Measurements from ENCODE around the gene KLHL18.
"Not testable (repeated sequence)": the region's sequence is repeated elsewhere in the genome, so short reads cannot be mapped to it uniquely, and the experiment has no call there.

KLHL18 gene

DNA sequence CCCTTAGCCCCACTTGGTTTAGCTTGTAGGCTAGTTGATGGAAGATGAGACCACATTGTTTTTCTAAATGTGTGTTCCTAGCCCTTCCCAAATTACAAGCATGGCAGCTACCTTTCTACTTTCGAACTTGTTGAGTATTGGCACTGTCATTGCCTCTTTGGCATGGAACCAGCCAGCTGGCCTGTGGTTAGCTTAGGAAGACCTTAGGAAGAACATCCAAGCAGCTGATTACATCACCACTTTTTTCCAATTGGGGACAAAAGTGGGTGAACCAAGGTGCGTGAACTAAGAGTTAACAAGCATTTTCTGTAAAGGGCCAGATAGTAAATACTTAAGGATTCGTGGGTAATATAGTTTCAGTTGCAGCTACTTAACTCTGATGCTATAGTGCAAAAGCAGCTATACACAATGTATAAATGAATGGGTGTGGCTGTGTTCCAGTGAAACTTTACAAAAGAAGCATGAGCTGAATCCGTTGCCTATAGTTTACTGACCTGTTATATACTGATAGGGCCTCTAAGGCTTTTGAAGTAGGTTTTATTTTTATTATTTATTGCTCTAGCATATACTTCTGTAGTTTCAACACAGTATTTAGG lies 8.5 kb downstream of the KLHL18 start:
- Mint-ChIP-seq H3K36me3 (ENCODE audit: low read depth) (peaks cover 20% of the 10 kb centered on the region), H3K4me1 (ENCODE audit: low read depth) (peaks cover 4% of the 10 kb centered on the region), H3K27ac (no peak overlapping the region), H3K27me3 (ENCODE audit: low read depth) (no peaks in the 10 kb centered on the region), H3K4me3 (no peak overlapping the region), H3K9me3 (no peaks in the 10 kb centered on the region)
- DNase-seq (ENCODE audit: low spot score), result no peak

GRCh38 chr3:47291754-47292420 lies 9.1 kb downstream of the KLHL18 start:
- H3K9me3 Mint-ChIP-seq; H3K27me3 Mint-ChIP-seq (ENCODE audit: low read depth); H3K4me1 Mint-ChIP-seq (ENCODE audit: low read depth); H3K27ac Mint-ChIP-seq; DNase-seq (ENCODE audit: low spot score); H3K4me3 Mint-ChIP-seq: not testable (repeated sequence)
- H3K36me3 Mint-ChIP-seq (ENCODE audit: low read depth), result peaks cover 19% of the 10 kb centered on the region

DNA sequence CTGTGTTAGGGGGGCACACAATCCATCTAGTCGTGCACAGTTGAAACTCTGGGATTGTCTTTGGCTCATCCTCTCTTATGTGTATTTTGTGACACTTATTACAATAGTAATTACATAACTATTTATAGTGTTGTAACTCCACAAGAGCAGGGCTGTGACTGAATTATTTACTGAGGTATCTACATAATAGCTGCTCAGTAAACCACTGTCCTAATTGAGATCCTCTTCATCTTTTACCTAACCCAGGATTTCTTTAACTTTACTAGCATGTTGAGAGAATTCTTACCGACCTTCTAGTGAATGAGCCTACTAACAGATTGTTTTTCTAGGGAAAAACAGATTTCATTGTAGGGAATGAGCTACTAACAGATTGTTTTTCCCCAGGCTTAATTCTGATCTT lies 11.1 kb downstream of the KLHL18 start:
- no peak overlapping the region for H3K27ac Mint-ChIP-seq
- peaks cover 15% of the 10 kb centered on the region for H3K4me1 Mint-ChIP-seq (ENCODE audit: low read depth)
- peaks cover 15% of the 10 kb centered on the region for H3K36me3 Mint-ChIP-seq (ENCODE audit: low read depth)
- H3K9me3 Mint-ChIP-seq, result no peaks in the 10 kb centered on the region
- no peaks in the 10 kb centered on the region for H3K27me3 Mint-ChIP-seq (ENCODE audit: low read depth)
- no peak overlapping the region for H3K4me3 Mint-ChIP-seq
- DNase-seq (ENCODE audit: low spot score), result no peak

DNA sequence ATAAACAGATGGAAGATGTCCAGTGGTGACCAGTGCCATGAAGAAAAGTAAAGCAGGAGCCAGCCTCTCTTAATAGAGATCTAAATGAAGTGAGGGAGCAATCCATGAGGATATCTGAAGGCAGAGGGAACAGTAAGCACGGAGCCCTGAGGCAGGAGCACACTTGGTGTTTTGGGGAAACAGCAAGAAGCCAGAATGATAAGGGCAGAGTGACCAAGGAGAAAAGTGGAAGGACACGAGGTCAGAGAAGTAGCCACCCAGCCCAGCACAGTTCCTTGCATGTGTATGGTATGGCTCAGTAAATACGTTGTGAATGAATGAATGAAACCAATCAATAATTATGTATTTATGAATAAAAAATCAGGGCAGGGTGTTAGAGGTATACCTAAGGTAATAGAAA lies 11.6 kb downstream of the KLHL18 start:
- Mint-ChIP-seq H3K27me3 (ENCODE audit: low read depth) (no peaks in the 10 kb centered on the region), H3K9me3 (no peaks in the 10 kb centered on the region), H3K4me3 (no peak overlapping the region), H3K4me1 (ENCODE audit: low read depth) (peaks cover 15% of the 10 kb centered on the region), H3K36me3 (ENCODE audit: low read depth) (peaks cover 10% of the 10 kb centered on the region), H3K27ac (no peak overlapping the region)
- no peak for DNase-seq (ENCODE audit: low spot score)

GRCh38 chr3:47295322-47295721 lies 12.6 kb downstream of the KLHL18 start:
- no peak for DNase-seq (ENCODE audit: low spot score)
- Mint-ChIP-seq H3K9me3 (no peaks in the 10 kb centered on the region), H3K4me1 (ENCODE audit: low read depth) (peaks cover 18% of the 10 kb centered on the region), H3K27me3 (ENCODE audit: low read depth) (no peaks in the 10 kb centered on the region), H3K4me3 (no peak overlapping the region), H3K36me3 (ENCODE audit: low read depth) (peaks cover 7% of the 10 kb centered on the region), H3K27ac (no peak overlapping the region)

GRCh38 chr3:47295976-47296375 lies 13.2 kb downstream of the KLHL18 start:
- Mint-ChIP-seq H3K27me3 (ENCODE audit: low read depth) (no peaks in the 10 kb centered on the region), H3K4me3 (no peak overlapping the region), H3K36me3 (ENCODE audit: low read depth) (peaks cover 2% of the 10 kb centered on the region), H3K4me1 (ENCODE audit: low read depth) (peaks cover 18% of the 10 kb centered on the region), H3K9me3 (no peaks in the 10 kb centered on the region), H3K27ac (no peak overlapping the region)
- DNase-seq (ENCODE audit: low spot score), result no peak

GRCh38 chr3:47296562-47297302 lies 14.0 kb downstream of the KLHL18 start:
- no peak for DNase-seq (ENCODE audit: low spot score)
- Mint-ChIP-seq H3K4me3 (no peak overlapping the region), H3K27me3 (ENCODE audit: low read depth) (no peaks in the 10 kb centered on the region), H3K9me3 (no peaks in the 10 kb centered on the region), H3K4me1 (ENCODE audit: low read depth) (peaks cover 18% of the 10 kb centered on the region), H3K36me3 (ENCODE audit: low read depth) (peaks cover 4% of the 10 kb centered on the region), H3K27ac (peak overlapping the region; percentile 9)

DNA sequence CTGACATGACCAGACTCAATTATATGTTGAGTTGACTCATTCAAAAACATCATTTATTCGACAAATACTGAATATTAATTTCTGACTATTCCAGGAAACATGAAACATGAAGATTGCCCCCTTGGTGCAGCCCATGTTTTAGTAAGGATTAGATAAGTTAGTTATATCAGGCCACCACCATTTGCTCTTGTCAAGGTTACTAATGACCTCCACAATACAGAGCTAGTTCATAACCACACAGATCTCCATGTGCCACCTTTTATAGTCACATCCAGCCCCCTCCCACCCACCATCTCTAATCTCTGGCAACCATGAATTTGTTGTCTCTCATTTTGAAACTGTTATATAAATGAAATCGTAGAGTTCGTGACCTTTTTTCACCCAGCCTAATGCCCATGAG lies 15.7 kb downstream of the KLHL18 start:
- Mint-ChIP-seq H3K36me3 (ENCODE audit: low read depth) (peaks cover 12% of the 10 kb centered on the region), H3K27me3 (ENCODE audit: low read depth) (no peaks in the 10 kb centered on the region), H3K9me3 (no peaks in the 10 kb centered on the region), H3K4me1 (ENCODE audit: low read depth) (peaks cover 21% of the 10 kb centered on the region), H3K27ac (no peak overlapping the region), H3K4me3 (no peak overlapping the region)
- no peak for DNase-seq (ENCODE audit: low spot score)

- Mint-ChIP-seq H3K27me3 (ENCODE audit: low read depth) (no peaks in the 10 kb centered on the region), H3K36me3 (ENCODE audit: low read depth) (peaks cover 12% of the 10 kb centered on the region), H3K4me1 (ENCODE audit: low read depth) (peaks cover 21% of the 10 kb centered on the region), H3K4me3 (no peak overlapping the region), H3K27ac (no peak overlapping the region), H3K9me3 (no peaks in the 10 kb centered on the region)
- no peak for DNase-seq (ENCODE audit: low spot score)
Observed at GRCh38 chr3:47299381-47300318, 16.9 kb downstream of the KLHL18 start.

- H3K27ac Mint-ChIP-seq, result no peak overlapping the region
Observed at GRCh38 chr3:47301456-47301855, 18.7 kb downstream of the KLHL18 start.

GRCh38 chr3:47306022-47306421 lies 23.3 kb downstream of the KLHL18 start:
- no peak for DNase-seq (ENCODE audit: low spot score)
- Mint-ChIP-seq H3K4me1 (ENCODE audit: low read depth) (peaks cover 7% of the 10 kb centered on the region), H3K9me3 (no peaks in the 10 kb centered on the region), H3K36me3 (ENCODE audit: low read depth) (peaks cover 24% of the 10 kb centered on the region), H3K27ac (no peak overlapping the region), H3K4me3 (no peak overlapping the region), H3K27me3 (ENCODE audit: low read depth) (no peaks in the 10 kb centered on the region)

More at GRCh38 chr3:47301456-47301855, 18.7 kb downstream of the KLHL18 start:
- H3K36me3 Mint-ChIP-seq (ENCODE audit: low read depth), result peaks cover 12% of the 10 kb centered on the region
- no peaks in the 10 kb centered on the region for H3K9me3 Mint-ChIP-seq
- DNase-seq (ENCODE audit: low spot score), result no peak
- H3K4me3 Mint-ChIP-seq, result no peak overlapping the region
- no peaks in the 10 kb centered on the region for H3K27me3 Mint-ChIP-seq (ENCODE audit: low read depth)
- peaks cover 20% of the 10 kb centered on the region for H3K4me1 Mint-ChIP-seq (ENCODE audit: low read depth)

- H3K27ac Mint-ChIP-seq; H3K27me3 Mint-ChIP-seq (ENCODE audit: low read depth); H3K4me3 Mint-ChIP-seq; H3K9me3 Mint-ChIP-seq; H3K4me1 Mint-ChIP-seq (ENCODE audit: low read depth); DNase-seq (ENCODE audit: low spot score): not testable (repeated sequence)
- peaks cover 15% of the 10 kb centered on the region for H3K36me3 Mint-ChIP-seq (ENCODE audit: low read depth)
Observed at GRCh38 chr3:47309231-47309630, 26.5 kb downstream of the KLHL18 start.

DNA sequence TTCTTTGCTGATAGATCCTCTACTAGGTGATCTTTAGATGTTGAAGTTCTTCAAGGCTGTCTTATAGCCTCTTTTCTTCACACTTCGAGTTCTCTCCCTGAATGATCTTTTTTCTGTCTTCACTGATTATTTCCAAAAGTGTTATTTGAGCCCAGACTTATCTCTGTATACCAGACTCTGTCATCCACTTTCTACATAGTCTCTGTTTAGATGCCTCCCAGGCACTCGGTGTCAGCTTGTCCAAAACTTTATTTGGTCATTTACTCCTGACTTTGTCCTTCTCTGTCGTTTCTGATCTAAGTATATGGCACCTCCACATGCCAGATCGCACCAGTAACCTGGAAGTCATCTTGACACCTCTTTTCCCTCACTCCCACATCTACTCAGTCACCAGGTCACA lies 27.6 kb downstream of the KLHL18 start:
- no peak overlapping the region for H3K27ac Mint-ChIP-seq
- peaks cover 3% of the 10 kb centered on the region for H3K4me1 Mint-ChIP-seq (ENCODE audit: low read depth)
- DNase-seq (ENCODE audit: low spot score), result no peak
- no peaks in the 10 kb centered on the region for H3K27me3 Mint-ChIP-seq (ENCODE audit: low read depth)
- no peak overlapping the region for H3K4me3 Mint-ChIP-seq
- H3K9me3 Mint-ChIP-seq, result no peaks in the 10 kb centered on the region
- H3K36me3 Mint-ChIP-seq (ENCODE audit: low read depth), result peaks cover 15% of the 10 kb centered on the region

All from T-helper 2 cell treated with Interferon-gamma antibody and Interleukin-4, amounts not matched to agents 5 μg/mL and 100 μg/mL, for 36 hours (primary cell).